ENCODE results near the gene SLC35C1.

- TF ChIP-seq POLR2A (IDR thresholded peaks at IDR 0.05), result no peak
- TF ChIP-seq CTCF (IDR thresholded peaks at IDR 0.05), result no peak
Observed at GRCh38 chr11:45816614-45817013, 11.7 kb downstream of the SLC35C1 start.
